Activated T-helper 1 cell treated with anti-CD3 and anti-CD28 coated beads, Interleukin-12 subunit alpha, Interleukin-12 subunit beta, Interleukin-2, Interleukin-4 antibody, amounts not matched to agents 30 ng/mL and 10 ng/mL and 1 ng/mL, durations not matched to agents 14 hours and 24 hours and 36 hours (primary cell): Measurements from ENCODE around the gene SF3B5. TPM values are rescaled to one million over a fixed set of nuclear protein-coding genes. Genes with fewer than 3 reads are reported as not detected.

Experiments used
- DNase-seq: peaks from one replicate; pipeline ENCODE4 v3.0.0; 2021; ENCODE audit warnings: low spot score
- H3K27ac Mint-ChIP-seq: one replicate; pipeline ENCODE4 v1.8.0; 2021; ENCODE audit warnings: mild to moderate bottlenecking, mixed read lengths
- H3K27me3 Mint-ChIP-seq: one replicate; pipeline ENCODE4 v1.8.0; 2022; ENCODE audit warnings: mild to moderate bottlenecking, moderate library complexity, mixed read lengths; ENCODE audit not compliant: insufficient read depth
- H3K36me3 Mint-ChIP-seq: one replicate; pipeline ENCODE4 v1.8.0; 2021; ENCODE audit warnings: low read depth, mixed read lengths
- H3K4me1 Mint-ChIP-seq: one replicate; pipeline ENCODE4 v1.8.0; 2021; ENCODE audit warnings: low read depth, mixed read lengths
- H3K4me3 Mint-ChIP-seq: one replicate; pipeline ENCODE4 v1.8.0; 2021; ENCODE audit warnings: mild to moderate bottlenecking, moderate library complexity, mixed read lengths
- H3K9me3 Mint-ChIP-seq: one replicate; pipeline ENCODE4 v1.8.0; 2021; ENCODE audit warnings: mixed read lengths
- intact Hi-C: fragments of 100-400 bp; cut with micrococcal nuclease; formaldehyde crosslinking; loops from one replicate; pipeline ENCODE4 v1.15.1; 2024
- total RNA-seq: library from RNA; stranded (reverse); gene quantifications from 2 replicates; pipeline ENCODE4 v1.2.3, GENCODE V29; 2022

Gene SF3B5
- total RNA-seq, 1 donor from 2014 or later, result 232 TPM

- H3K4me3 Mint-ChIP-seq, result no peak overlapping the region
- H3K4me1 Mint-ChIP-seq, result peaks cover 31% of the 10 kb centered on the region
- H3K9me3 Mint-ChIP-seq, result peaks cover 3% of the 10 kb centered on the region
- H3K27me3 Mint-ChIP-seq, result peaks cover 10% of the 10 kb centered on the region
- no peak for DNase-seq
- no peak overlapping the region for H3K27ac Mint-ChIP-seq
- peaks cover 1% of the 10 kb centered on the region for H3K36me3 Mint-ChIP-seq
- intact Hi-C loops, result no loop called here
Observed at GRCh38 chr6:144069506-144069905, 25.9 kb downstream of the SF3B5 start.

DNA sequence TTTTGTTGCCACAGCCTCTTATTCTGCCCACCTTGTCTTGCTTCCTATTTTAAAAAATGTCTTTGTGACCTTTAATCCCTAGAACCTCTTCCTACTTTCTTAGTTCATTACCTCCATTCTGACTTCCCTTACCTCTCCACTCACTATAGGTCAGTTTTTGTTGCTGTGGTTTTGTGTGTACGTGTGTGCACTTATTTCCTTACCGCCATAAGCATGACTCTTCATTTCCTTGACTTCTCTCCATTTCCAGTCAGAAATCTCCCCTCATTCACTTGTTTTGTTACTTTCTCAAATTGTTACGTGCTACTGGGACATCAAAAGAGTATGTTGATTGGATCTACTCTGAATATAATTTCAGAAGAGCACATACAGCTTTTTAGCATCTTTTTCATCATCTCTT, 26.6 kb downstream of the SF3B5 start:
- DNase-seq, result no peak
- Mint-ChIP-seq H3K4me3 (no peak overlapping the region), H3K9me3 (peaks cover 3% of the 10 kb centered on the region), H3K27ac (no peak overlapping the region), H3K36me3 (peaks cover 1% of the 10 kb centered on the region), H3K4me1 (peaks cover 31% of the 10 kb centered on the region), H3K27me3 (peaks cover 10% of the 10 kb centered on the region)
- intact Hi-C loops, result no loop called here

GRCh38 chr6:144066741-144067484, 28.5 kb downstream of the SF3B5 start:
- H3K4me3 Mint-ChIP-seq, result no peak overlapping the region
- peak overlapping the region; percentile 36 for H3K27ac Mint-ChIP-seq
- H3K27me3 Mint-ChIP-seq, result peaks cover 4% of the 10 kb centered on the region
- intact Hi-C loops, result no loop called here
- no peak for DNase-seq
- peaks cover 3% of the 10 kb centered on the region for H3K9me3 Mint-ChIP-seq
- peaks cover 1% of the 10 kb centered on the region for H3K36me3 Mint-ChIP-seq
- H3K4me1 Mint-ChIP-seq, result peaks cover 46% of the 10 kb centered on the region

- intact Hi-C loops, result no loop called here
Observed at GRCh38 chr6:144066255-144066654, 29.1 kb downstream of the SF3B5 start.

DNA sequence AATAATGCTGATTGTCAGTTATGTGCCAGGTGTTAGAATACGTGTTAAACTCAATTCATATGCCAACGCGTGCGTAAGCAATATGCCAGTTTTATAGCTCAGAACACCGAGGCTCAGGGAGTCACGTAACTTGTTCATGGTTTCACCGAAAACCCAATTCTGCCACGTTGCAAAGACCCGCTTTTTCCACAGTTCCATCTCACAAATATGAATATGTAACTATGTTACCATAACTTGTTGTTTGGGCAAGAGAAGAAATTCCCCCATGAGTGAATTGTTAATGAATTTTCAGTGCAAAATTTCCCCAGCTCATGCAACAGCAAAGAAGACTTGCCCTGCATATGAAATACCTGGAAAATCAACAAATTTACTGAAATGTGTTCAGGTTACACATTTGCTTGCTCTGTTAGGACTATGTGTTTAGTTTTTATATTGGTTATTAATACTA, 30.1 kb downstream of the SF3B5 start:
- Mint-ChIP-seq H3K27ac (peak overlapping the region; percentile 81), H3K36me3 (peaks cover 1% of the 10 kb centered on the region), H3K9me3 (peaks cover 3% of the 10 kb centered on the region), H3K27me3 (no peaks in the 10 kb centered on the region), H3K4me1 (peaks cover 46% of the 10 kb centered on the region), H3K4me3 (peak overlapping the region; percentile 86)
- intact Hi-C loops, result loop anchor here (2.0 kb wide), 5 partner anchors 52 to 614 kb away; partner anchors contain the start of genes ADAT2, LTV1, PEX3 and STX11
- DNase-seq, result no peak

More at GRCh38 chr6:144066255-144066654, 29.1 kb downstream of the SF3B5 start:
- no peak for DNase-seq
- Mint-ChIP-seq H3K4me1 (peaks cover 46% of the 10 kb centered on the region), H3K27ac (no peak overlapping the region), H3K27me3 (no peaks in the 10 kb centered on the region), H3K36me3 (peaks cover 1% of the 10 kb centered on the region), H3K4me3 (no peak overlapping the region), H3K9me3 (peaks cover 3% of the 10 kb centered on the region)

GRCh38 chr6:144064402-144065212, 30.8 kb downstream of the SF3B5 start:
- intact Hi-C loops, result loop anchor here (1.0 to 5.0 kb wide), 9 partner anchors 9 to 1122 kb away; partner anchors contain the start of genes ADAT2, LTV1, PEX3 and SF3B5
- Mint-ChIP-seq H3K4me1 (peaks cover 46% of the 10 kb centered on the region), H3K4me3 (peak overlapping the region; percentile 86), H3K36me3 (peaks cover 1% of the 10 kb centered on the region), H3K27me3 (no peaks in the 10 kb centered on the region), H3K27ac (peak overlapping the region; percentile 81), H3K9me3 (peaks cover 3% of the 10 kb centered on the region)
- peak; percentile 48 for DNase-seq

DNA sequence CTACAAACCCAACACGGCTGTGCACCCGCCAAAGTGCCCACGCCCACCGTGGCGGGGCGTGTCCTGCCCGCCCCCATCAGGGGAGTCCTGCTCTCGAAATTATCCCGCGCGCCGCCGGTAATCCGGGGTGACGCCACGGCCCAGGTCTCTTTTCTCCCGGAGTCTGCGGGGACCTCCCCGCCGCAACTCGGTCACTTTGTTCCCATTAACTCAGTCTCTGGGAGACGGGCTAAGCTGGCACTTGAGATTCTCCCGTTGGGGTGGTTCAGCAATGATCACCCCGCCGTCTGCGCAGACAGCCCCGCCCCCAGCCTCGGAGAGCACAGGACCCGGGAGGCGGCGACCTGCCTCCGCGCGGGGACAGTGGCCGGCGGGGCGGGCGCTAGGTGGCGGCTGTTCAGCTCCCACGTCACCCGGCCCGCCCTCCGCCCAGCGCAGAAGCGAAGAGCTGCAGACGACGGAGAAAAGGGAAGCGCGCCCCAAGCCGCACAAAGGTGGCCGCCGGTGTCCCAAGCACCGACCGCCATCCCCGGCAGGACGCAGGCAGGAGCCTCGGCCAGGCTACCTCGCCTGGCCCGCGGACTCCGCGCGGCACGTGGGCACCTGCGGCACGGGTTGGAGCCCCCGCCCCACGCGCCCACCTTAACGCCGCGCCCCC, 31.5 kb downstream of the SF3B5 start:
- Mint-ChIP-seq H3K27me3 (no peaks in the 10 kb centered on the region), H3K4me3 (peak overlapping the region; percentile 83), H3K9me3 (peaks cover 2% of the 10 kb centered on the region), H3K4me1 (peaks cover 44% of the 10 kb centered on the region), H3K36me3 (peaks cover 1% of the 10 kb centered on the region), H3K27ac (peak overlapping the region; percentile 82)
- intact Hi-C loops, result loop anchor here (1.0 to 5.0 kb wide), 10 partner anchors 9 to 1122 kb away; partner anchors contain the start of genes ADAT2, LTV1, PEX3 and SF3B5
- peak; percentile 89 for DNase-seq

- H3K27me3 Mint-ChIP-seq, result no peaks in the 10 kb centered on the region
- no peaks in the 10 kb centered on the region for H3K9me3 Mint-ChIP-seq
- intact Hi-C loops, result loop anchor here (1.0 to 5.0 kb wide), 2 partner anchors 27 to 1121 kb away; no protein-coding TSS in a partner anchor
- H3K27ac Mint-ChIP-seq, result peak overlapping the region; percentile 82
- peak overlapping the region; percentile 83 for H3K4me3 Mint-ChIP-seq
- H3K4me1 Mint-ChIP-seq, result peaks cover 39% of the 10 kb centered on the region
- peaks cover 1% of the 10 kb centered on the region for H3K36me3 Mint-ChIP-seq
- no peak for DNase-seq
Observed at GRCh38 chr6:144063246-144063743, 32.1 kb downstream of the SF3B5 start.

DNA sequence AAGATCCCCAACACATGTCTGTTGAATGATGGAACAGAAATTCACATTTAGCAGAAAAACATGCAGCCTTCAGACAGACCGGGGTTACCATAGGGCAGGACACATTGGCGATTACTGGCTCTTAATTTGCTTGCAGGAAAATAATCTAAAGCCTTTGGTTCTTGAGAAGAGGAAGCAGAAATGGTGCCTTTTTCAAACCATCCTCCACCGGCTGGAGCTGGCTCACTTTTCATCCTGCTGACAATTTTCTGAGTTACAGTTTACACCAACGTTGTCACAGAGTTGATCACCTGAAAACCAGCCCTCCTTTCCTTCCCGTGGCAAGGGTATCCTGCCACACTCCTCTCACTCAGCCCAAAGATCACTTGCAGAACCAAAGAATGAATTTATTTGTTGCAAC, 32.6 kb downstream of the SF3B5 start:
- H3K36me3 Mint-ChIP-seq, result peaks cover 1% of the 10 kb centered on the region
- H3K27me3 Mint-ChIP-seq, result no peaks in the 10 kb centered on the region
- no peaks in the 10 kb centered on the region for H3K9me3 Mint-ChIP-seq
- peak overlapping the region; percentile 82 for H3K27ac Mint-ChIP-seq
- H3K4me3 Mint-ChIP-seq, result peak overlapping the region; percentile 83
- H3K4me1 Mint-ChIP-seq, result peaks cover 39% of the 10 kb centered on the region
- intact Hi-C loops, result loop anchor here (1.0 to 5.0 kb wide), 2 partner anchors 26 to 1120 kb away; no protein-coding TSS in a partner anchor
- DNase-seq, result no peak

- H3K4me3 Mint-ChIP-seq, result no peak overlapping the region
- H3K27ac Mint-ChIP-seq, result no peak overlapping the region
- peaks cover 42% of the 10 kb centered on the region for H3K4me1 Mint-ChIP-seq
- H3K36me3 Mint-ChIP-seq, result no peaks in the 10 kb centered on the region
- no peaks in the 10 kb centered on the region for H3K27me3 Mint-ChIP-seq
- DNase-seq, result no peak
- intact Hi-C loops, result loop anchor here (5.0 kb wide), 1 partner anchor 1662 kb away; no protein-coding TSS in a partner anchor
- no peaks in the 10 kb centered on the region for H3K9me3 Mint-ChIP-seq
Observed at GRCh38 chr6:144059139-144059538, 36.2 kb downstream of the SF3B5 start.

GRCh38 chr6:144055121-144055931, 40.0 kb downstream of the SF3B5 start:
- Mint-ChIP-seq H3K4me1 (peaks cover 48% of the 10 kb centered on the region), H3K36me3 (no peaks in the 10 kb centered on the region), H3K27ac (peak overlapping the region; percentile 98), H3K9me3 (no peaks in the 10 kb centered on the region), H3K4me3 (peak overlapping the region; percentile 83), H3K27me3 (no peaks in the 10 kb centered on the region)
- intact Hi-C loops, result loop anchor here (1.0 to 5.0 kb wide), 8 partner anchors 9 to 1658 kb away; partner anchors contain the start of genes LTV1, SF3B5 and STX11
- DNase-seq, result peak; percentile 37
